IMR-90 (cell line): ENCODE measurements around the gene CEP170B. TPM values are rescaled to one million over a fixed set of nuclear protein-coding genes. Genes with fewer than 3 reads are reported as not detected.

ENCODE experiments used
- ATAC-seq: fragments of 200-7000 bp; cut with Tn5 transposase; 2 replicates; pipeline ENCODE4 v1.9.1; 2020; ENCODE audit warnings: low read depth, mild to moderate bottlenecking, moderate library complexity
- BruUV-seq: library from RNA; stranded (reverse); fragments of 400-500 nt; replicated peaks from 2 replicates; lab custom pipeline; 2021; lab: Mats Ljungman, UMichigan
- CTCF ChIA-PET: fragments of 300-600 bp; formaldehyde crosslinking; extraction: SDS; loops from one replicate; lab custom pipeline; 2021; ENCODE audit warnings: antibody characterized with exemption; lab: Yijun Ruan, JAX
- POLR2A ChIA-PET: fragments of 300-600 bp; sonication (Branson Sonifier 250); formaldehyde crosslinking; loops from one replicate; lab custom pipeline; 2022; ENCODE audit warnings: antibody characterized with exemption; ENCODE audit not compliant: unreplicated experiment; lab: Charles Lee
- DNase-seq: peaks from one replicate; pipeline ENCODE4 v3.0.0; 2013
- H2AFZ ChIP-seq: replicated peaks from 2 replicates; pipeline ENCODE3; 2013; ENCODE audit warnings: low read length, mild to moderate bottlenecking; ENCODE audit not compliant: poor library complexity
- H2AK5ac ChIP-seq: 2 replicates; pipeline ENCODE4 v1.6.1; 2013; ENCODE audit warnings: low read depth, low read length, inconsistent platforms
- H2AK9ac ChIP-seq: replicated peaks from 2 replicates; pipeline ENCODE3; 2013; ENCODE audit warnings: mild to moderate bottlenecking, low read depth, low read length, moderate library complexity; ENCODE audit not compliant: poor library complexity
- H2BK120ac ChIP-seq: 2 replicates; pipeline ENCODE4 v1.6.1; 2013; ENCODE audit warnings: low read depth, low read length, inconsistent platforms
- H2BK15ac ChIP-seq: 3 replicates; pipeline ENCODE4 v1.6.1; 2013; ENCODE audit warnings: low read depth, low read length, inconsistent platforms
- H2BK20ac ChIP-seq: 2 replicates; pipeline ENCODE4 v1.6.1; 2013; ENCODE audit warnings: low read depth, mild to moderate bottlenecking, inconsistent platforms, low read length, moderate library complexity
- H2BK5ac ChIP-seq: 2 replicates; pipeline ENCODE4 v1.6.1; 2013; ENCODE audit warnings: mild to moderate bottlenecking, low read depth, low read length, inconsistent platforms; ENCODE audit not compliant: poor library complexity, severe bottlenecking
- H3K14ac ChIP-seq: replicated peaks from 2 replicates; pipeline ENCODE4 v1.6.1; 2013; ENCODE audit warnings: low read depth, low read length, inconsistent platforms
- H3K18ac ChIP-seq: 2 replicates; pipeline ENCODE4 v1.6.1; 2013; ENCODE audit warnings: low read depth, low read length, control low read depth
- H3K23ac ChIP-seq: 2 replicates; pipeline ENCODE4 v1.6.1; 2013; ENCODE audit warnings: low read depth, low read length, inconsistent platforms
- H3K27ac ChIP-seq: 2 replicates; pipeline ENCODE4 v1.5.1; 2013; ENCODE audit warnings: mild to moderate bottlenecking, control low read depth, low read length; ENCODE audit not compliant: insufficient read depth
- H3K27me3 ChIP-seq: 2 replicates; pipeline ENCODE4 v1.6.1; 2013; ENCODE audit warnings: low read length; ENCODE audit not compliant: control insufficient read depth, insufficient read depth
- H3K36me3 ChIP-seq: 2 replicates; pipeline ENCODE4 v1.6.1; 2013; ENCODE audit warnings: low read length, mixed read lengths; ENCODE audit not compliant: control insufficient read depth, insufficient read depth
- H3K4ac ChIP-seq: 2 replicates; pipeline ENCODE4 v1.6.1; 2013; ENCODE audit warnings: low read depth, low read length, inconsistent platforms
- H3K4me1 ChIP-seq: 2 replicates; pipeline ENCODE4 v1.6.1; 2013; ENCODE audit warnings: low read length, mixed read lengths; ENCODE audit not compliant: control insufficient read depth, insufficient read depth
- H3K4me2 ChIP-seq: 2 replicates; pipeline ENCODE4 v1.6.1; 2013; ENCODE audit warnings: low read depth, mild to moderate bottlenecking, control low read depth, low read length, moderate library complexity
- H3K4me3 ChIP-seq: 2 replicates; pipeline ENCODE4 v1.5.1; 2013; ENCODE audit warnings: low read depth, mild to moderate bottlenecking, control low read depth, low read length, moderate library complexity; ENCODE audit not compliant: insufficient read depth
- H3K56ac ChIP-seq: 2 replicates; pipeline ENCODE4 v1.6.1; 2013; ENCODE audit warnings: low read length, inconsistent platforms; ENCODE audit not compliant: insufficient read depth; ENCODE audit errors: extremely low read depth
- H3K79me1 ChIP-seq, 2 experiments: 2 replicates each; pipeline ENCODE4 v1.6.1; 2013; ENCODE audit warnings: low read length in 2 of 2, inconsistent platforms in 1 of 2, low read depth in 1 of 2
- H3K9ac ChIP-seq: 2 replicates; pipeline ENCODE4 v1.6.1; 2013; ENCODE audit warnings: low read depth, low read length, control low read depth
- H3K9me1 ChIP-seq: 2 replicates; pipeline ENCODE4 v1.6.1; 2013; ENCODE audit warnings: low read length, inconsistent platforms; ENCODE audit not compliant: insufficient read depth
- H3K9me3 ChIP-seq: 2 replicates; pipeline ENCODE4 v1.6.1; 2013; ENCODE audit warnings: low read length; ENCODE audit not compliant: control insufficient read depth, insufficient read depth
- H4K20me1 ChIP-seq: 2 replicates; pipeline ENCODE4 v1.6.1; 2013; ENCODE audit warnings: low read length, inconsistent platforms; ENCODE audit not compliant: insufficient read depth
- H4K5ac ChIP-seq: 2 replicates; pipeline ENCODE4 v1.6.1; 2013; ENCODE audit warnings: mild to moderate bottlenecking, low read depth, low read length, control low read depth
- H4K8ac ChIP-seq, 2 experiments: 2 replicates each; pipeline ENCODE4 v1.6.1; 2013; ENCODE audit warnings: low read depth in 2 of 2, low read length in 2 of 2, control low read depth in 1 of 2, inconsistent platforms in 1 of 2
- H4K91ac ChIP-seq: 2 replicates; pipeline ENCODE4 v1.6.1; 2013; ENCODE audit warnings: low read depth, low read length, inconsistent platforms; ENCODE audit not compliant: insufficient read depth
- BHLHE40 ChIP-seq: fragments of 150-350 bp; IDR thresholded peaks from 2 replicates; pipeline ENCODE4 v1.6.1; 2016; ENCODE audit warnings: mild to moderate bottlenecking, low read depth, low read length
- CEBPB ChIP-seq: IDR thresholded peaks from 2 replicates; pipeline ENCODE4 v1.6.1; 2012; ENCODE audit warnings: low read depth, low read length, improper control_type of control experiment
- CHD1 ChIP-seq: IDR thresholded peaks from 2 replicates; pipeline ENCODE4 v1.6.1; 2012; ENCODE audit warnings: low read depth, low read length, improper control_type of control experiment
- CTCF ChIP-seq: conservative IDR thresholded peaks from 2 replicates; pipeline ENCODE4 v1.5.1; 2012; ENCODE audit warnings: mild to moderate bottlenecking, low read depth, low read length, improper control_type of control experiment
- ELK1 ChIP-seq: fragments of 150-350 bp; IDR thresholded peaks from 2 replicates; pipeline ENCODE4 v1.6.1; 2016; ENCODE audit warnings: low read depth, mild to moderate bottlenecking, low read length, moderate library complexity, borderline replicate concordance
- FOS ChIP-seq: fragments of 150-350 bp; IDR thresholded peaks from 2 replicates; pipeline ENCODE4 v1.6.1; 2016; ENCODE audit warnings: low read depth, low read length
- MAZ ChIP-seq: IDR thresholded peaks from 2 replicates; pipeline ENCODE4 v1.6.1; 2012; ENCODE audit warnings: low read depth, mild to moderate bottlenecking, low read length, improper control_type of control experiment, moderate library complexity, borderline replicate concordance
- MXI1 ChIP-seq: IDR thresholded peaks from 2 replicates; pipeline ENCODE4 v1.6.1; 2012; ENCODE audit warnings: low read depth, mild to moderate bottlenecking, low read length, moderate library complexity, borderline replicate concordance
- POLR2A ChIP-seq: IDR thresholded peaks from 2 replicates; pipeline ENCODE4 v1.6.1; 2012; ENCODE audit warnings: mild to moderate bottlenecking, low read depth, low read length
- RCOR1 ChIP-seq: IDR thresholded peaks from 2 replicates; pipeline ENCODE4 v1.6.1; 2012; ENCODE audit warnings: mild to moderate bottlenecking, low read length, improper control_type of control experiment; ENCODE audit not compliant: insufficient replicate concordance
- RFX5 ChIP-seq: IDR thresholded peaks from 2 replicates; pipeline ENCODE4 v1.8.0; 2012; ENCODE audit warnings: low read depth, mild to moderate bottlenecking, low read length, moderate library complexity
- SMC3 ChIP-seq: fragments of 150-350 bp; IDR thresholded peaks from 2 replicates; pipeline ENCODE4 v1.6.1; 2016; ENCODE audit warnings: low read depth, mild to moderate bottlenecking, antibody characterized with exemption, low read length, moderate library complexity
- USF2 ChIP-seq: fragments of 150-350 bp; IDR thresholded peaks from 2 replicates; pipeline ENCODE4 v1.6.1; 2017; ENCODE audit warnings: mild to moderate bottlenecking, antibody characterized with exemption, low read length, low read depth
- WGBS, 2 experiments: methylation state at CpG; one replicate each; pipeline versions ENCODE4 v1.1.5 to v1.1.7; 2013; ENCODE audit warnings: missing lambda C conversion rate in 2 of 2; ENCODE audit not compliant: insufficient read length in 1 of 2; ENCODE audit errors: extremely low coverage in 2 of 2; 5-methylcytosine and 5-hydroxymethylcytosine counted together
- dilution Hi-C: fragments of 300-500 bp; cut with HindIII; formaldehyde crosslinking; loops from one replicate; pipeline ENCODE4 v1.14.3; 2018; ENCODE audit warnings: low sequenced_read_pairs; ENCODE audit not compliant: unreplicated experiment
- in situ Hi-C: fragments of 300-500 bp; cut with MboI; formaldehyde crosslinking; loops from 3 replicates; pipeline ENCODE4 v1.14.3; 2019; ENCODE audit warnings: low sequenced_read_pairs, inconsistent platforms, mixed read lengths
- intact Hi-C: fragments of 100-400 bp; cut with micrococcal nuclease; formaldehyde crosslinking; loops from 2 replicates; pipeline ENCODE4 v1.10.0; 2022
- polyA plus RNA-seq, 3 experiments: library from polyadenylated mRNA; depleted of rRNA; stranded (reverse); fragments of >200 nt; gene quantifications; 2 replicates each; pipeline ENCODE4 v1.2.3, GENCODE V29; 2012; ENCODE audit warnings: low replicate concordance in 1 of 3
- total RNA-seq: library from RNA; depleted of rRNA; stranded (reverse); fragments of >200 nt; gene quantifications from 2 replicates; pipeline ENCODE4 v1.2.3, GENCODE V29; 2012

CEP170B gene
- total and polyA plus RNA-seq, 2 of the 4 experiments (the other 2 are of a cell fraction), result 3.6 to 13.1 TPM

GRCh38 chr14:104894331-104895206, 29.5 kb downstream of the CEP170B start:
- CTCF ChIA-PET, result interaction anchor here (1.0 kb wide), 1 partner anchor 151 kb away, joined by 3 read pairs; no protein-coding TSS in a partner anchor

More at GRCh38 chr14:104894331-104895206, 29.5 kb downstream of the CEP170B start:
- Histone ChIP-seq H4K20me1 (no peaks in the 10 kb centered on the region; the same call in none of the 2 replicates), H2AK9ac (peak overlapping the region; percentile 37), H3K9me1 (no peaks in the 10 kb centered on the region), H3K4me1 (no peaks in the 10 kb centered on the region; the same call in 1 of the 2 replicates), H4K8ac (no peak overlapping the region), H3K36me3 (peaks cover 11% of the 10 kb centered on the region; the same call in 1 of the 2 replicates), H4K91ac (no peak overlapping the region), H3K14ac (no peak overlapping the region), H2AK5ac (no peak overlapping the region), H3K56ac (no peak overlapping the region), H4K5ac (no peak overlapping the region), H3K9ac (no peak overlapping the region), H2BK120ac (no peak overlapping the region), H2BK15ac (no peak overlapping the region), H3K9me3 (no peaks in the 10 kb centered on the region), H3K18ac (no peak overlapping the region), H3K4me2 (no peak overlapping the region), H3K4ac (no peak overlapping the region), H2BK20ac (no peak overlapping the region), H3K23ac (no peak overlapping the region), H2BK5ac (no peak overlapping the region), H3K79me1 (no peaks in the 10 kb centered on the region), H3K27ac (no peak overlapping the region), H3K4me3 (no peak overlapping the region), H2AFZ (no peak overlapping the region), H3K27me3 (peaks cover 3% of the 10 kb centered on the region; the same call in 1 of the 2 replicates)
- in situ Hi-C loops, result no loop called here
- POLR2A ChIA-PET, result no interaction called here
- no peak for DNase-seq
- dilution Hi-C loops, result no loop called here
- no TSS peak for BruUV-seq
- TF ChIP-seq CEBPB (no peak), FOS (no peak), CTCF (no peak), POLR2A (no peak), RCOR1 (no peak), MXI1 (no peak), USF2 (no peak), CHD1 (no peak), SMC3 (no peak), ELK1 (no peak), BHLHE40 (no peak), RFX5 (no peak), MAZ (no peak)
- 91% methylated on average over 14 of the region's 30 CpGs; no CpG with 5 or more reads in 1 of the 2 experiments for WGBS, 2 experiments
- no peak for ATAC-seq
- intact Hi-C loops, result no loop called here
